Measurements from ENCODE around the gene DOC2B. TPM values are rescaled to one million over a fixed set of nuclear protein-coding genes. Genes with fewer than 3 reads are reported as not detected.
A peak's percentile ranks its signal among the peaks of the same experiment; 100 is the strongest.

Gene DOC2B
- total and polyA plus RNA-seq, 2 of the 13 experiments (the other 11 are each of a cell fraction or from before 2014, with no cell fraction given) = 0.09 to 0.22 TPM

- TF ChIP-seq TFE3 (CRISPR knock-in tag; IDR thresholded peaks at IDR 0.05) (no peak), NR2C2 (CRISPR knock-in tag; IDR thresholded peaks at IDR 0.05; ENCODE audit: borderline replicate concordance) (no peak), ZNF562 (CRISPR knock-in tag; IDR thresholded peaks at IDR 0.05; ENCODE audit: borderline replicate concordance) (no peak), MAFK (conservative IDR thresholded peaks at IDR 0.05 in 1 of 2, IDR thresholded peaks at IDR 0.05 in 1 of 2; ENCODE audit: low read length in 2 of 2) (no peak), MIER3 (CRISPR knock-in tag; IDR thresholded peaks at IDR 0.05; ENCODE audit: borderline replicate concordance) (no peak), FOXA1 (IDR thresholded peaks at IDR 0.05) (no peak), FOXA1 (CRISPR knock-in tag; IDR thresholded peaks at IDR 0.05) (no peak)
Measured at GRCh38 chr17:208429-208828, 27.0 kb upstream of the DOC2B start (continued).

- no TSS peak for BruUV-seq (replicated peaks)
- Histone ChIP-seq H3K27ac (ENCODE audit: extremely low read length, insufficient read depth, low read length) (no peak overlapping the region), H3K79me2 (ENCODE audit: insufficient read depth, low read length) (no peaks in the 10 kb centered on the region), H4K20me1 (ENCODE audit: insufficient read depth, low read length) (no peaks in the 10 kb centered on the region), H3K4me2 (ENCODE audit: low read depth, low read length) (no peak overlapping the region), H3K27me3 (ENCODE audit: control insufficient read depth in 1 of 2, insufficient read depth in 2 of 2, low read length in 2 of 2) (peaks cover 0 to under 1% of the 10 kb centered on the region in 2 experiments; a peak in 1 of 5 replicates), H3K9ac (ENCODE audit: insufficient read depth, low read depth, low read length) (no peak overlapping the region), H3K4me1 (ENCODE audit: insufficient read depth, low read length) (no peaks in the 10 kb centered on the region), H3K36me3 (replicated peaks in 1 of 2; ENCODE audit: control insufficient read depth in 1 of 2, insufficient read depth in 2 of 2, low read length in 2 of 2) (peaks cover 1 to 3% of the 10 kb centered on the region in 2 experiments; a peak in 2 of 5 replicates), H2AFZ (ENCODE audit: low read length) (no peak overlapping the region), H3K4me3 (replicated peaks in 1 of 3; ENCODE audit: insufficient read depth in 1 of 3, low read depth in 2 of 3, low read length in 3 of 3) (no peak overlapping the region), H3K9me3 (ENCODE audit: low read length) (no peaks in the 10 kb centered on the region)
- ATAC-seq (no peak), FAIRE-seq (no peak), DNase-seq (ENCODE audit: low spot score) (no peak)
- POLR2A ChIA-PET = no interaction called here
- TF ChIP-seq ZNF629 (CRISPR knock-in tag; conservative IDR thresholded peaks at IDR 0.05) (peak; percentile 71), ARID3A (IDR thresholded peaks at IDR 0.05; ENCODE audit: low read depth, low read length) (no peak), RAD51 (IDR thresholded peaks at IDR 0.05; ENCODE audit: borderline replicate concordance) (no peak), ZNF619 (CRISPR knock-in tag; IDR thresholded peaks at IDR 0.05) (no peak), ZNF614 (CRISPR knock-in tag; IDR thresholded peaks at IDR 0.05; ENCODE audit: borderline replicate concordance) (no peak), SALL1 (CRISPR knock-in tag; IDR thresholded peaks at IDR 0.05) (no peak)
- in situ Hi-C loops (cut with HindIII; ENCODE audit: extremely low pct_ligation_motif_present, low pct_unique_long_range_greater_than_20kb) (no loop called here), intact Hi-C loops (cut with micrococcal nuclease; ENCODE audit: unreplicated experiment) (no loop called here)
- CTCF ChIA-PET (ENCODE audit: low intra/inter-chr PET ratio, low total read pairs) = no interaction called here
- WGBS (ENCODE audit: low lambda C conversion rate) = 83% methylated on average over 5 of the region's 8 CpGs
Measured at GRCh38 chr17:207775-208174, 26.3 kb upstream of the DOC2B start.

All from HepG2 (cell line).